ENCODE measurements around the gene FAM13B. TPM values are rescaled to one million over a fixed set of nuclear protein-coding genes. Genes with fewer than 3 reads are reported as not detected.

The FAM13B gene
- total and polyA plus RNA-seq, 10 of the 15 experiments (the other 5 are each of a cell fraction or from before 2014, with no cell fraction given) = 3.6 to 30.0 (median 20.3) TPM

GRCh38 chr5:138068742-138069600 is 36.1 kb upstream of the FAM13B start (continued):
- TF ChIP-seq SMAD5 (IDR thresholded peaks at IDR 0.05; ENCODE audit: low read depth) (no peak), EED (IDR thresholded peaks at IDR 0.05; ENCODE audit: low read depth) (no peak), SUPT20H (IDR thresholded peaks at IDR 0.05; ENCODE audit: borderline replicate concordance, control insufficient read depth, low read depth, low read length) (no peak), ESRRA (IDR thresholded peaks at IDR 0.05; ENCODE audit: low read length) (no peak), TCF7 (IDR thresholded peaks at IDR 0.05; ENCODE audit: borderline replicate concordance) (no peak), PAX8 (IDR thresholded peaks at IDR 0.05) (no peak), SMC3 (IDR thresholded peaks at IDR 0.05; ENCODE audit: borderline replicate concordance, low read length) (peak; percentile 95), NR2F1 (conservative IDR thresholded peaks at IDR 0.05) (no peak), E2F8 (IDR thresholded peaks at IDR 0.05; ENCODE audit: low read depth, partially characterized antibody) (no peak), CREB1 (IDR thresholded peaks at IDR 0.05; ENCODE audit: low read depth) (0 out of 2 replicates have a peak, but pooled peaks have one; percentile 26), MEF2B (IDR thresholded peaks at IDR 0.05; ENCODE audit: partially characterized antibody, poor library complexity, severe bottlenecking) (no peak), ZNF274 (IDR thresholded peaks at IDR 0.05; ENCODE audit: insufficient read depth, insufficient read length) (no peak), TAF1 (IDR thresholded peaks at IDR 0.05; ENCODE audit: borderline replicate concordance, low read depth, low read length) (no peak), MTA3 (IDR thresholded peaks at IDR 0.05; ENCODE audit: borderline replicate concordance, low read length) (no peak), RUNX3 (IDR thresholded peaks at IDR 0.05; ENCODE audit: low read length) (no peak), MAX (IDR thresholded peaks at IDR 0.05; ENCODE audit: low read depth, low read length) (no peak), PKNOX1 (IDR thresholded peaks at IDR 0.05) (no peak; the same call in 1 of the 2 replicates), SREBF2 (IDR thresholded peaks at IDR 0.05; ENCODE audit: low read length) (no peak), RAD21 (IDR thresholded peaks at IDR 0.05; ENCODE audit: insufficient read depth, low read depth, low read length) (peak; percentile 71), SMAD1 (IDR thresholded peaks at IDR 0.05; ENCODE audit: low read depth, partially characterized antibody) (no peak), PAX5 (IDR thresholded peaks at IDR 0.05; ENCODE audit: borderline replicate concordance, low read depth, low read length) (no peak), CTCF (IDR thresholded peaks at IDR 0.05 in 2 of 3, conservative IDR thresholded peaks at IDR 0.05 in 1 of 3; ENCODE audit: control insufficient read depth in 2 of 3, extremely low read depth in 1 of 3, insufficient read depth in 1 of 3, low read depth in 3 of 3, low read length in 3 of 3) (peak; percentile 81 to 90 (median 82)), STAT1 (conservative IDR thresholded peaks at IDR 0.05) (no peak)

Measured in GM12878 (cell line).